Measurements from ENCODE around the gene MT1M.

The MT1M gene

DNA sequence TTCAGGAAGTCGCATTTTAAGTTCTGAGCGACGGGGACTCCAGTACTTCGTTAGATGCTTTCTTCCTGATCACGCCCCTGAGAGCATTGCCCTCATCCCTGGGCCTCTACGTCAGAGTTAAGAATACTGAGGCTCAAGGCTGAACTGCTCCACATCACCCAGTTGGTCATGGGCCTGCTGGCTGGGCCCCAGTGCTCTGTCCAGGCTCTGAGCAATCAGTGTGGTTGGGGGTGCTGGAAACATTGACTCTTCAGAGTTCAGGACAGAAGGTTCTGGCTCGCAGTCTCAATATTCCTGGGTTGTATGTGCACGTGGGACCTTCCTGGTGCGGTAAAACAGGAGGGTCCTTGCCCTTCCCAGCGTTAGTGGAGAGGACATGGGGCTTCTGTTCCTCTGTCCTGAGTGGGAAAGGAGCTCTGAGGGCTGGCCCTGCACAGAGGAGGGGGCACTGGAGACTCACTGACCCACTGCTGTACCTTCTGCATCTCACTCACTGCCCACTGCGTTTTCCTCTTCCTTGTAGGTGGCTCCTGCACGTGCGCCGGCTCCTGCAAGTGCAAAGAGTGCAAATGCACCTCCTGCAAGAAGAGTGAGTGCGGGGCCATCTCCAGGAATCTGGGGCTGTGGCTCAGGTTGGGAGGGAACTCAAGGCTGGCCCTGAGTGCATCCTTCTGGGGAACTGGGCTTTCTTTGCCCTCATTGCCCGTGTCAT lies 6.4 kb upstream of the MT1M start:
- H3K36me3 ChIP-seq: no peaks in the 10 kb centered on the region
- TF ChIP-seq, protein P1, sequence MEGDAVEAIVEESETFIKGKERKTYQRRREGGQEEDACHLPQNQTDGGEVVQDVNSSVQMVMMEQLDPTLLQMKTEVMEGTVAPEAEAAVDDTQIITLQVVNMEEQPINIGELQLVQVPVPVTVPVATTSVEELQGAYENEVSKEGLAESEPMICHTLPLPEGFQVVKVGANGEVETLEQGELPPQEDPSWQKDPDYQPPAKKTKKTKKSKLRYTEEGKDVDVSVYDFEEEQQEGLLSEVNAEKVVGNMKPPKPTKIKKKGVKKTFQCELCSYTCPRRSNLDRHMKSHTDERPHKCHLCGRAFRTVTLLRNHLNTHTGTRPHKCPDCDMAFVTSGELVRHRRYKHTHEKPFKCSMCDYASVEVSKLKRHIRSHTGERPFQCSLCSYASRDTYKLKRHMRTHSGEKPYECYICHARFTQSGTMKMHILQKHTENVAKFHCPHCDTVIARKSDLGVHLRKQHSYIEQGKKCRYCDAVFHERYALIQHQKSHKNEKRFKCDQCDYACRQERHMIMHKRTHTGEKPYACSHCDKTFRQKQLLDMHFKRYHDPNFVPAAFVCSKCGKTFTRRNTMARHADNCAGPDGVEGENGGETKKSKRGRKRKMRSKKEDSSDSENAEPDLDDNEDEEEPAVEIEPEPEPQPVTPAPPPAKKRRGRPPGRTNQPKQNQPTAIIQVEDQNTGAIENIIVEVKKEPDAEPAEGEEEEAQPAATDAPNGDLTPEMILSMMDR (IDR thresholded peaks at IDR 0.05): no peak
- peak; percentile 85 to 93 for DNase-seq
- H3K4me1 ChIP-seq: peaks cover 0 to 16% (median 3%) of the 10 kb centered on the region in 4 donors
- H3K27ac ChIP-seq: peak overlapping the region; percentile 87 to 99
- intact Hi-C loops (cut with DNase I; ENCODE audit: low total_unique reads): no loop called here
- H3K9me3 ChIP-seq: no peaks in the 10 kb centered on the region
- peak overlapping the region; percentile 64 to 80 for H3K4me3 ChIP-seq
- H3K27me3 ChIP-seq: no peaks in the 10 kb centered on the region

DNA sequence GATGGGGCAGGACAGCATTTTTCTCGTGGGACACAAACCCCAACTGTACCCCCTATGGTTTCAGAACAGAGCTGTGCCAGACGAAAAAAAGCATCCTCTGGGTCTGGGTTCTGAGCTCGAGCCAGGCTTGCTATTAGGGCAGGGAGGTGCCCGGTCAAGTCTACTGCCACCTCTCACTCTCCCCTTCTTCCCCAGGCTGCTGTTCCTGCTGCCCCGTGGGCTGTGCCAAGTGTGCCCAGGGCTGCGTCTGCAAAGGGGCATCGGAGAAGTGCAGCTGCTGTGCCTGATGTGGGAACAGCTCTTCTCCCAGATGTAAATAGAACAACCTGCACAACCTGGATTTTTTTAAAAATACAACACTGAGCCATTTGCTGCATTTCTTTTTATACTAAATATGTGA lies 5.8 kb upstream of the MT1M start:
- DNase-seq: no peak
- H3K4me3 ChIP-seq: peak overlapping the region; percentile 64 to 80
- H3K4me1 ChIP-seq: peaks cover 0 to 22% (median 4%) of the 10 kb centered on the region in 4 donors
- peak overlapping the region; percentile 87 to 99 for H3K27ac ChIP-seq
- no peaks in the 10 kb centered on the region for H3K9me3 ChIP-seq
- H3K36me3 ChIP-seq: no peaks in the 10 kb centered on the region
- intact Hi-C loops (cut with DNase I; ENCODE audit: low total_unique reads): no loop called here
- H3K27me3 ChIP-seq: no peaks in the 10 kb centered on the region
- TF ChIP-seq, protein P1 (IDR thresholded peaks at IDR 0.05): no peak

DNA sequence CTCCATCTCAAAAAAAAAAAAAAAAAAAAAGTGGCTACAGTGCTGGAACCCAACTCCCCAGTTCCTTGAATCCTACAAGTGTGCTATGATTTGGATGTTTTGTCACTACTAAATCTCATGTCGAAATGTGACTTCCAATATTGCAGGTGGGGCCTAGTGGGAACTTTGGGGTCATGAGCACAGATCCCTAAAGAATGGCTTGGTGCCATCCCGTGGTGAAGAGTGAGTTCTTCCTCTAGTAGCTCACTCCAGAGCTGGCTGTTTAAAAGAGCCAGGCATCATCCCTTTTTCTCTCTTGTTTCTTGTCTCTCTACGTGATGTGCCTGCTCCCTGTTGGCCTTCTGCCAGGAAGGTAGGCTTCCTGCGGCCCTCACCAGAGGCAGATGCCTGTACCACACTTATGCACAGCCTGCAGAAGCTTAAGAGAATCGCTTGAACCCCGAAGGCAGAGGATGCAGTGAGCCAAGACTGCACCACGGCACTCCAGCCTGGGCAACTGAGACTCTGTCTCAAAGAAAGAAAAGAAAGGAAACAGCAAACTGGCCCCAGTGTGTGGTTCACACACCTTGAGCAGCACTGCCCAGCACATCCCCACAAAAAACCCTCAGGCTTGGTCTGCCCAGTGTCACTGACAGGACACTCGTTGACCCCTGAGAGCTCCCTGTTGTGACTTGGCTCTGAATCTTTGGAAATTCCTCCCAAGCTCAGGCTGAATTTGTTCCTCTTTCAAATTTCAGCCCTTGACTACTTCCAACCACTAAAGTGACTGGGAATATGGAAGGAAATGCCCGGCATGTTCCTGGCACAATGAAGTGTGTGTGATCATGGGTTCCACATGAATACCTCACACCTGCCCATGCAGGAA lies 3.7 kb upstream of the MT1M start:
- H3K4me1 ChIP-seq: peaks cover 0 to 38% (median 9%) of the 10 kb centered on the region in 4 donors
- peak overlapping the region; percentile 50 to 99 for H3K27ac ChIP-seq
- intact Hi-C loops (cut with DNase I; ENCODE audit: low total_unique reads): no loop called here
- H3K4me3 ChIP-seq: no peak overlapping the region
- H3K36me3 ChIP-seq: no peaks in the 10 kb centered on the region
- H3K9me3 ChIP-seq: no peaks in the 10 kb centered on the region
- TF ChIP-seq, protein P1 (IDR thresholded peaks at IDR 0.05): no peak
- H3K27me3 ChIP-seq: no peaks in the 10 kb centered on the region
- no peak for DNase-seq

DNA sequence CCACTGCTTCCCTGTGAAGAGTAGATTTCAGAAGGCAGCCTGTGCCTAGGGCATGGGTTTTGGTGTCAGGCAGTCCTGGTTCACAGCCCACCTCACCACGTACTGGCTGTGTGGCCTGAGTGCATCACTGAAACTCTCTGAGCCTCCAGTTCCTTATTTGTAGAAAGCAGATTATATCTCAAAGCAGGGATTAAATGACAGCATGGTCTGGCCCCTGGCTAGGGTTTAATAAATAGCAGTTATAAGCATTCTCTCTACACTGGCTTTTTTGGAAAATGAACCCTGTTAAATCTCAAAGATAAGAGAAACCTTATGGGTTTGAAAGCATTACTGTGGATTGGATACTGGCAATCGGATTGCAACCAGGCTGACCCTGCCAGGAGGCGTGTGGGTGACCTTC lies 2.9 kb upstream of the MT1M start:
- Histone ChIP-seq H3K4me1 (peaks cover 0 to 46% (median 12%) of the 10 kb centered on the region in 4 donors), H3K36me3 (no peaks in the 10 kb centered on the region), H3K27ac (peak overlapping the region; percentile 50 to 99), H3K4me3 (no peak overlapping the region), H3K27me3 (no peaks in the 10 kb centered on the region), H3K9me3 (no peaks in the 10 kb centered on the region)
- TF ChIP-seq, protein P1 (IDR thresholded peaks at IDR 0.05): no peak
- intact Hi-C loops (cut with DNase I; ENCODE audit: low total_unique reads): no loop called here
- no peak for DNase-seq

DNA sequence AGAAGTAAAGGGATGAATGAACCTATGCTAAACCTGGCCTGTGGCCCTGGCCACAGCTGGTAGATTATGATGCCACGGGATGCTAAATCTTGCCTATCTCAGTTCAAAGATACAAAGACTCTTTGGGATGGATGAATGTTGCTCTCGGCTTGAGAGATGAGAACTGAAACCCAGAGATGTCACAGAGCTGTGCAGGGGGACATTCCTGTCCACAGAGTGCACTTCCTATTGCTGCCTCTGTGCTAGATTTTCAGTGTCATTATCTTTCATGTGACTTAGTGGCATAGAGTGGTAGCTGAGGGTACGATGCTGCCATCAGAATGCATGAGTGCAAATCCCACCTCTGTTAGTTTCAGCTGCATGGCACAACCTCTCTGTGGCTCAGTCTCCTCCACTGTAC lies 2.3 kb upstream of the MT1M start:
- TF ChIP-seq, protein P1 (IDR thresholded peaks at IDR 0.05): no peak
- Histone ChIP-seq H3K9me3 (no peaks in the 10 kb centered on the region), H3K27me3 (no peaks in the 10 kb centered on the region), H3K27ac (peak overlapping the region in 1 of 2 donors; percentile 99), H3K4me1 (peaks cover 0 to 46% (median 13%) of the 10 kb centered on the region in 4 donors), H3K36me3 (no peaks in the 10 kb centered on the region), H3K4me3 (no peak overlapping the region)
- intact Hi-C loops (cut with DNase I; ENCODE audit: low total_unique reads): no loop called here
- DNase-seq: no peak
